KBM-7 (cell line): ENCODE results near the gene SHC3.

ENCODE experiments used
- DNase-seq: peaks from one replicate; pipeline ENCODE4 v3.0.0-alpha.2; 2015
- in situ Hi-C: fragments of 300-500 bp; cut with MboI; formaldehyde crosslinking; loops from 2 replicates; pipeline ENCODE4 v1.14.3; 2020; ENCODE audit warnings: low sequenced_read_pairs, low pct_unique_long_range_greater_than_20kb, mixed read lengths

Gene SHC3

GRCh38 chr9:89166852-89167251 lies 11.8 kb downstream of the SHC3 start:
- in situ Hi-C loops, result no loop called here
- no peak for DNase-seq

GRCh38 chr9:89165880-89166279 lies 12.7 kb downstream of the SHC3 start:
- in situ Hi-C loops, result no loop called here
- DNase-seq, result no peak

GRCh38 chr9:89165341-89165740 lies 13.3 kb downstream of the SHC3 start:
- DNase-seq, result no peak
- in situ Hi-C loops, result no loop called here

- no peak for DNase-seq
- in situ Hi-C loops, result no loop called here
These were observed 17.4 kb downstream of the SHC3 start for GRCh38 chr9:89161221-89161620.

GRCh38 chr9:89160806-89161205 lies 17.8 kb downstream of the SHC3 start:
- DNase-seq, result no peak
- in situ Hi-C loops, result no loop called here

- in situ Hi-C loops, result no loop called here
These were observed 23.8 kb downstream of the SHC3 start for GRCh38 chr9:89154651-89155336.

GRCh38 chr9:89154218-89154617 lies 24.4 kb downstream of the SHC3 start:
- in situ Hi-C loops, result no loop called here
- no peak for DNase-seq

More at GRCh38 chr9:89154651-89155336, 23.8 kb downstream of the SHC3 start:
- peak; percentile 11 for DNase-seq

GRCh38 chr9:89153232-89154017 lies 25.2 kb downstream of the SHC3 start:
- no peak for DNase-seq
- in situ Hi-C loops, result no loop called here

GRCh38 chr9:89149726-89150125 lies 28.9 kb downstream of the SHC3 start:
- in situ Hi-C loops, result no loop called here
- no peak for DNase-seq

GRCh38 chr9:89145097-89145496 lies 33.5 kb downstream of the SHC3 start:
- in situ Hi-C loops, result no loop called here
- DNase-seq, result no peak

- DNase-seq, result no peak
- in situ Hi-C loops, result no loop called here
These were observed 34.4 kb downstream of the SHC3 start for GRCh38 chr9:89144238-89144637.

- in situ Hi-C loops, result no loop called here
- no peak for DNase-seq
These were observed 35.4 kb downstream of the SHC3 start for GRCh38 chr9:89143266-89143665.

- DNase-seq, result no peak
- in situ Hi-C loops, result no loop called here
These were observed 39.2 kb downstream of the SHC3 start for GRCh38 chr9:89139455-89139854.

- in situ Hi-C loops, result no loop called here
These were observed 39.9 kb downstream of the SHC3 start for GRCh38 chr9:89138463-89139390.

GRCh38 chr9:89137542-89138462 lies 40.8 kb downstream of the SHC3 start:
- DNase-seq, result no peak
- in situ Hi-C loops, result no loop called here

More at GRCh38 chr9:89138463-89139390, 39.9 kb downstream of the SHC3 start:
- no peak for DNase-seq

- in situ Hi-C loops, result no loop called here
- no peak for DNase-seq
These were observed 42.9 kb downstream of the SHC3 start for GRCh38 chr9:89135591-89136166.

- DNase-seq, result no peak
- in situ Hi-C loops, result no loop called here
These were observed 43.9 kb downstream of the SHC3 start for GRCh38 chr9:89134709-89135108.

GRCh38 chr9:89122949-89123348 lies 55.7 kb downstream of the SHC3 start:
- in situ Hi-C loops, result no loop called here
- DNase-seq, result no peak
